Endometrial microvascular endothelial cells (primary cell): Measurements from ENCODE around the gene SHISAL1. TPM values are rescaled to one million over a fixed set of nuclear protein-coding genes. Genes with fewer than 3 reads are reported as not detected.
"Not testable (repeated sequence)": the region's sequence is repeated elsewhere in the genome, so short reads cannot be mapped to it uniquely, and the experiment has no call there.

Experiments
- in situ Hi-C: cut with HindIII; loops from 2 replicates; pipeline ENCODE4 v1.10.0; 2017; ENCODE audit warnings: low sequenced_read_pairs, low pct_unique_long_range_greater_than_20kb; ENCODE audit errors: inconsistent ontology term
- total RNA-seq: library from RNA; depleted of rRNA; stranded (reverse); fragments of >200 nt; gene quantifications from one replicate; pipeline ENCODE4 v1.2.3, GENCODE V29; 2015; ENCODE audit errors: inconsistent ontology term

SHISAL1 gene
- total RNA-seq, 1 donor from 2014 or later = not detected

- in situ Hi-C loops = no loop called here
Observed at GRCh38 chr22:44311104-44311854, 1.5 kb downstream of the SHISAL1 start.

GRCh38 chr22:44309647-44310046 lies 3.1 kb downstream of the SHISAL1 start:
- in situ Hi-C loops = no loop called here

- in situ Hi-C loops = no loop called here
Observed at GRCh38 chr22:44309137-44309536, 3.6 kb downstream of the SHISAL1 start.

- in situ Hi-C loops = no loop called here
Observed at GRCh38 chr22:44307509-44308169, 5.1 kb downstream of the SHISAL1 start.

- in situ Hi-C loops = no loop called here
Observed at GRCh38 chr22:44305888-44306287, 6.9 kb downstream of the SHISAL1 start.

- in situ Hi-C loops = no loop called here
Observed at GRCh38 chr22:44305455-44305854, 7.3 kb downstream of the SHISAL1 start.

- in situ Hi-C loops = no loop called here
Observed at GRCh38 chr22:44304911-44305310, 7.8 kb downstream of the SHISAL1 start.

GRCh38 chr22:44304354-44304753 lies 8.4 kb downstream of the SHISAL1 start:
- in situ Hi-C loops = no loop called here

- in situ Hi-C loops = not testable (repeated sequence)
Observed at GRCh38 chr22:44302363-44302762, 10.4 kb downstream of the SHISAL1 start.

- in situ Hi-C loops = no loop called here
Observed at GRCh38 chr22:44301039-44301438, 11.7 kb downstream of the SHISAL1 start.

- in situ Hi-C loops = no loop called here
Observed at GRCh38 chr22:44299124-44299523, 13.6 kb downstream of the SHISAL1 start.

- in situ Hi-C loops = no loop called here
Observed at GRCh38 chr22:44298406-44299091, 14.2 kb downstream of the SHISAL1 start.

GRCh38 chr22:44297470-44298061 lies 15.2 kb downstream of the SHISAL1 start:
- in situ Hi-C loops = no loop called here

- in situ Hi-C loops = no loop called here
Observed at GRCh38 chr22:44295406-44295805, 17.3 kb downstream of the SHISAL1 start.

GRCh38 chr22:44293876-44294275 lies 18.9 kb downstream of the SHISAL1 start:
- in situ Hi-C loops = no loop called here

- in situ Hi-C loops = no loop called here
Observed at GRCh38 chr22:44293034-44293433, 19.7 kb downstream of the SHISAL1 start.

GRCh38 chr22:44292521-44292920 lies 20.2 kb downstream of the SHISAL1 start:
- in situ Hi-C loops = no loop called here

- in situ Hi-C loops = no loop called here
Observed at GRCh38 chr22:44291674-44292360, 20.9 kb downstream of the SHISAL1 start.

GRCh38 chr22:44291265-44291664 lies 21.5 kb downstream of the SHISAL1 start:
- in situ Hi-C loops = no loop called here
